H1 (cell line): ENCODE measurements around the gene HOXC5. TPM values are rescaled to one million over a fixed set of nuclear protein-coding genes. Genes with fewer than 3 reads are reported as not detected.
A peak's percentile ranks its signal among the peaks of the same experiment; 100 is the strongest.

Experiments
- CTCF ChIA-PET: fragments of 300-600 bp; sonication (Branson Sonifier 250); formaldehyde crosslinking; loops from one replicate; lab custom pipeline; 2021; ENCODE audit not compliant: partially characterized antibody; lab: Charles Lee
- POLR2A ChIA-PET: fragments of 300-600 bp; sonication (Branson Sonifier 250); formaldehyde crosslinking; loops from one replicate; lab custom pipeline; 2021; ENCODE audit warnings: inconsistent platforms; ENCODE audit not compliant: partially characterized antibody; lab: Charles Lee
- DNase-seq, 2 experiments: peaks; one replicate each; pipeline versions ENCODE4 v3.0.0 to v3.0.0-alpha.2; 2010 to 2022; ENCODE audit warnings: low spot score in 2 of 2, low read depth in 1 of 2, mixed read lengths in 1 of 2
- FAIRE-seq: peaks from 2 replicates; lab custom pipeline; 2011; peaks lifted over from hg19 to GRCh38; lab: Jason Lieb, UNC
- H2AFZ ChIP-seq: 2 replicates; pipeline ENCODE4 v1.8.1; 2012; ENCODE audit warnings: low read length, inconsistent platforms
- H2AK5ac ChIP-seq: 2 replicates; pipeline ENCODE4 v1.6.1; 2013; ENCODE audit warnings: low read depth, low read length
- H2BK120ac ChIP-seq: replicated peaks from 2 replicates; pipeline ENCODE3; 2013; ENCODE audit warnings: low read depth, low read length, inconsistent platforms
- H2BK12ac ChIP-seq: 2 replicates; pipeline ENCODE4 v1.6.1; 2013; ENCODE audit warnings: low read depth, low read length
- H2BK15ac ChIP-seq: 2 replicates; pipeline ENCODE4 v1.6.1; 2013; ENCODE audit warnings: low read length
- H2BK20ac ChIP-seq: 2 replicates; pipeline ENCODE4 v1.6.1; 2013; ENCODE audit warnings: low read length
- H2BK5ac ChIP-seq: 2 replicates; pipeline ENCODE4 v1.6.1; 2013; ENCODE audit warnings: low read depth, low read length
- H3K14ac ChIP-seq: 2 replicates; pipeline ENCODE4 v1.6.1; 2013; ENCODE audit warnings: inconsistent platforms; ENCODE audit not compliant: insufficient read length
- H3K18ac ChIP-seq: 2 replicates; pipeline ENCODE4 v1.6.1; 2013; ENCODE audit warnings: low read length; ENCODE audit errors: extremely low read depth
- H3K23ac ChIP-seq: 2 replicates; pipeline ENCODE4 v1.6.1; 2013; ENCODE audit warnings: inconsistent platforms; ENCODE audit not compliant: insufficient read length
- H3K23me2 ChIP-seq: 2 replicates; pipeline ENCODE4 v1.6.1; 2013; ENCODE audit warnings: low read depth, low read length
- H3K27ac ChIP-seq: 2 replicates; pipeline ENCODE4 v1.6.1; 2011; ENCODE audit warnings: low read depth, low read length, inconsistent platforms
- H3K27me3 ChIP-seq, 4 experiments: replicated peaks in 1 of 4; 1 replicate in 1 of 4; 2 replicates in 3 of 4; pipeline versions ENCODE4 v1.6.1 to v1.8.1; 2011 to 2013; ENCODE audit warnings: low read length in 3 of 4, mild to moderate bottlenecking in 3 of 4, inconsistent platforms in 2 of 4, mixed read lengths in 2 of 4, moderate library complexity in 1 of 4; ENCODE audit not compliant: control insufficient read depth in 3 of 4, insufficient read depth in 3 of 4; ENCODE audit errors: extremely low read depth in 1 of 4
- H3K36me3 ChIP-seq, 4 experiments: 2 replicates each; pipeline versions ENCODE4 v1.6.1 to v1.8.1; 2011 to 2013; ENCODE audit warnings: mild to moderate bottlenecking in 4 of 4, low read length in 3 of 4, moderate library complexity in 2 of 4, control low read depth in 1 of 4, inconsistent platforms in 1 of 4; ENCODE audit not compliant: insufficient read depth in 4 of 4, control insufficient read depth in 2 of 4
- H3K4ac ChIP-seq: replicated peaks from 2 replicates; pipeline ENCODE3; 2013; ENCODE audit warnings: low read length, low read depth, mixed read lengths, inconsistent platforms; ENCODE audit not compliant: insufficient read length
- H3K4me1 ChIP-seq, 4 experiments: replicated peaks in 1 of 4; 1 replicate in 1 of 4; 2 replicates in 3 of 4; pipeline versions ENCODE4 v1.6.1 to v1.8.1; 2011 to 2013; ENCODE audit warnings: low read length in 3 of 4, inconsistent platforms in 2 of 4, mixed read lengths in 1 of 4; ENCODE audit not compliant: insufficient read depth in 4 of 4, control insufficient read depth in 3 of 4
- H3K4me2 ChIP-seq, 2 experiments: 2 replicates each; pipeline versions ENCODE4 v1.6.1 to v1.8.1; 2011 to 2013; ENCODE audit warnings: low read depth in 2 of 2, low read length in 2 of 2, control low read depth in 1 of 2, inconsistent platforms in 1 of 2, mild to moderate bottlenecking in 1 of 2; ENCODE audit not compliant: insufficient read depth in 1 of 2
- H3K4me3 ChIP-seq, 4 experiments: fragments of 200-600, 300-600 bp in 1 of 4; sonication (generic), shearing (Covaris generic), sonication (Bioruptor Twin) in 1 of 4; 2 replicates each; pipeline versions ENCODE4 v1.5.1 to v1.8.1; 2011 to 2016; ENCODE audit warnings: low read length in 4 of 4, low read depth in 3 of 4, control low read depth in 2 of 4, inconsistent platforms in 2 of 4, mild to moderate bottlenecking in 2 of 4, mixed read lengths in 1 of 4, moderate library complexity in 1 of 4; ENCODE audit not compliant: insufficient read depth in 2 of 4; ENCODE audit errors: extremely low read depth in 1 of 4
- H3K56ac ChIP-seq: replicated peaks from 2 replicates; pipeline ENCODE3; 2013; ENCODE audit warnings: low read depth, mild to moderate bottlenecking, mixed read lengths, low read length, inconsistent platforms; ENCODE audit not compliant: insufficient read length
- H3K79me1 ChIP-seq: 2 replicates; pipeline ENCODE4 v1.6.1; 2013; ENCODE audit warnings: low read depth, low read length, control low read depth
- H3K79me2 ChIP-seq, 2 experiments: 2 replicates each; pipeline versions ENCODE4 v1.6.1 to v1.8.1; 2012 to 2013; ENCODE audit warnings: low read length in 2 of 2, mild to moderate bottlenecking in 2 of 2, inconsistent platforms in 1 of 2; ENCODE audit not compliant: insufficient read depth in 2 of 2, control insufficient read depth in 1 of 2
- H3K9ac ChIP-seq, 4 experiments: replicated peaks in 1 of 4; 1 replicate in 1 of 4; 2 replicates in 3 of 4; pipeline versions ENCODE4 v1.6.1 to v1.8.1; 2011 to 2013; ENCODE audit warnings: low read depth in 3 of 4, low read length in 3 of 4, control low read depth in 2 of 4, mild to moderate bottlenecking in 2 of 4, moderate library complexity in 2 of 4, inconsistent platforms in 1 of 4; ENCODE audit errors: extremely low read depth in 1 of 4
- H3K9me3 ChIP-seq, 2 experiments: 2 replicates each; pipeline versions ENCODE4 v1.6.1 to v1.8.1; 2012 to 2013; ENCODE audit warnings: mild to moderate bottlenecking in 2 of 2, moderate library complexity in 2 of 2, control low read depth in 1 of 2, inconsistent platforms in 1 of 2, low read depth in 1 of 2, low read length in 1 of 2, mixed read lengths in 1 of 2; ENCODE audit not compliant: insufficient read depth in 2 of 2
- H4K20me1 ChIP-seq, 2 experiments: replicated peaks in 1 of 2; 2 replicates each; pipeline versions ENCODE3 to v1.8.1; 2011 to 2013; ENCODE audit warnings: inconsistent platforms in 2 of 2, low read length in 2 of 2, mild to moderate bottlenecking in 1 of 2; ENCODE audit not compliant: insufficient read depth in 2 of 2, control insufficient read depth in 1 of 2
- H4K5ac ChIP-seq: 2 replicates; pipeline ENCODE4 v1.6.1; 2013; ENCODE audit warnings: low read length, low read depth, mixed read lengths, inconsistent platforms; ENCODE audit not compliant: insufficient read length
- H4K8ac ChIP-seq: 2 replicates; pipeline ENCODE4 v1.8.0; 2013; ENCODE audit warnings: mild to moderate bottlenecking, moderate library complexity, low read length, inconsistent platforms; ENCODE audit not compliant: insufficient read depth; ENCODE audit errors: extremely low read depth
- H4K91ac ChIP-seq: replicated peaks from 2 replicates; pipeline ENCODE3; 2013; ENCODE audit warnings: low read length, mixed read lengths, inconsistent platforms; ENCODE audit not compliant: insufficient read length
- BACH1 ChIP-seq: IDR thresholded peaks from 2 replicates; pipeline ENCODE4 v1.6.1; 2012; ENCODE audit warnings: low read length, improper control_type of control experiment
- CBX5 ChIP-seq: fragments of 300-800, 300-1000 bp; sonication (generic); IDR thresholded peaks from 2 replicates; pipeline ENCODE4 v1.7.1; 2016; ENCODE audit warnings: antibody characterized with exemption, low read length, low read depth
- CHD1 ChIP-seq: IDR thresholded peaks from 2 replicates; pipeline ENCODE4 v1.6.1; 2012; ENCODE audit warnings: low read depth, low read length, improper control_type of control experiment
- EP300 ChIP-seq, 2 experiments: IDR thresholded peaks; 1 replicate in 1 of 2; 2 replicates in 1 of 2; pipeline ENCODE4 v1.6.1; 2011 to 2012; ENCODE audit warnings: low read depth in 2 of 2, low read length in 2 of 2, mild to moderate bottlenecking in 2 of 2, borderline replicate concordance in 1 of 2, inconsistent platforms in 1 of 2, moderate library complexity in 1 of 2
- GABPA ChIP-seq: IDR thresholded peaks from 2 replicates; pipeline ENCODE4 v1.6.1; 2011; ENCODE audit warnings: mild to moderate bottlenecking, low read length, moderate library complexity, borderline replicate concordance; ENCODE audit not compliant: insufficient read depth
- RXRA ChIP-seq: IDR thresholded peaks from 2 replicates; pipeline ENCODE4 v1.6.1; 2011; ENCODE audit warnings: low read depth, mild to moderate bottlenecking, low read length, moderate library complexity; ENCODE audit not compliant: insufficient read depth
- SP2 ChIP-seq: IDR thresholded peaks from 2 replicates; pipeline ENCODE4 v1.6.1; 2012; ENCODE audit warnings: mild to moderate bottlenecking, low read length, inconsistent platforms
- TAF1 ChIP-seq: IDR thresholded peaks from 2 replicates; pipeline ENCODE4 v1.6.1; 2011; ENCODE audit warnings: mild to moderate bottlenecking, low read depth, low read length
- TCF12 ChIP-seq: IDR thresholded peaks from 2 replicates; pipeline ENCODE4 v1.6.1; 2011; ENCODE audit warnings: low read depth, mild to moderate bottlenecking, low read length
- WGBS, 2 experiments: shearing (Covaris generic) in 1 of 2; methylation state at CpG; one replicate each; pipeline versions ENCODE4 v1.1.6 to v1.1.7; 2013 to 2015; ENCODE audit warnings: low lambda C conversion rate in 2 of 2, mixed read lengths in 2 of 2, inconsistent platforms in 1 of 2, low coverage in 1 of 2, missing lambda C conversion rate in 1 of 2; ENCODE audit not compliant: insufficient replicate concordance in 2 of 2, insufficient coverage in 1 of 2, insufficient read length in 1 of 2; ENCODE audit errors: extremely low coverage in 1 of 2, missing lambda C conversion rate in 1 of 2; 5-methylcytosine and 5-hydroxymethylcytosine counted together
- polyA plus RNA-seq, 7 experiments: library from polyadenylated mRNA; depleted of rRNA in 3 of 7; stranded (reverse) in 5 of 7; unstranded in 2 of 7; fragments of >200 nt in 5 of 7; fragments of 200-250 nt in 2 of 7; gene quantifications; 1 replicate in 5 of 7; 2 replicates in 1 of 7; 4 replicates in 1 of 7; pipeline versions ENCODE4 v1.2.1 to v1.2.3, GENCODE V29; 2011 to 2013; ENCODE audit warnings: missing spikeins in 2 of 7, mixed read lengths in 2 of 7
- total RNA-seq: library from RNA; stranded (reverse); fragmentation: NEBNext Ultra II Directional; extraction: Animal tissue kit (Norgen Biotek cat#: 25700); gene quantifications from 2 replicates; pipeline ENCODE4 v1.2.1, GENCODE V29; 2021
- TF ChIP-seq, protein P1 (sequence below): IDR thresholded peaks from 2 replicates; pipeline ENCODE4 v1.6.1; 2012; ENCODE audit warnings: low read length, inconsistent platforms

HOXC5 gene
- total and polyA plus RNA-seq, 2 of the 8 experiments (the other 6 are each of a cell fraction or from before 2014, with no cell fraction given), result not detected

GRCh38 chr12:54032086-54032619 is 697 bp upstream of the HOXC5 start:
- ChIA-PET POLR2A (no interaction called here), CTCF (interaction anchor here (0.6 to 20.0 kb wide), 56 partner anchors 9 to 1786 kb away, joined by 3 to 339 read pairs (median 4); partner anchors contain the start of genes HOXC10, HOXC4, HOXC8 and HOXC9)
- Histone ChIP-seq H2AK5ac (peak overlapping the region; percentile 82; the same call in 1 of the 2 replicates), H2BK120ac (no peak overlapping the region), H3K4me1 (peaks cover 0 to 9% (median 2%) of the 10 kb centered on the region in 4 experiments; a peak in 5 of 7 replicates), H4K20me1 (peaks cover 12 to 14% of the 10 kb centered on the region in 2 experiments), H3K23me2 (no peaks in the 10 kb centered on the region), H3K79me1 (no peaks in the 10 kb centered on the region), H3K27ac (no peak overlapping the region), H3K14ac (no peak overlapping the region), H3K56ac (no peak overlapping the region), H3K4me3 (no peak overlapping the region), H3K9ac (no peak overlapping the region), H2BK12ac (no peak overlapping the region; the same call in 1 of the 2 replicates), H3K79me2 (no peaks in the 10 kb centered on the region), H3K27me3 (peaks cover 97 to 100% (median 98%) of the 10 kb centered on the region in 4 experiments), H3K18ac (no peak overlapping the region), H3K9me3 (no peaks in the 10 kb centered on the region; a peak in 1 of 4 replicates), H4K91ac (no peak overlapping the region), H3K4ac (no peak overlapping the region), H4K8ac (no peak overlapping the region), H2BK20ac (no peak overlapping the region), H2BK5ac (no peak overlapping the region), H3K4me2 (no peak overlapping the region), H3K23ac (no peak overlapping the region), H2AFZ (no peak overlapping the region), H4K5ac (no peak overlapping the region), H2BK15ac (no peak overlapping the region), H3K36me3 (peaks cover 0 to 8% (median 0%) of the 10 kb centered on the region in 4 experiments; a peak in 1 of 8 replicates)
- no peak for DNase-seq
- 34% methylated on average over 6 of the region's 6 CpGs; no CpG with 5 or more reads in 1 of the 2 experiments for WGBS, 2 experiments
- TF ChIP-seq SP2 (no peak), TCF12 (no peak), GABPA (no peak), BACH1 (no peak), CBX5 (no peak), CHD1 (no peak), RXRA (no peak), EP300 (IDR thresholded peaks at IDR 0.05; ENCODE audit: borderline replicate concordance in 1 of 2, low read depth in 2 of 2, low read length in 2 of 2) (no peak), TAF1 (no peak)
- TF ChIP-seq, protein P1, sequence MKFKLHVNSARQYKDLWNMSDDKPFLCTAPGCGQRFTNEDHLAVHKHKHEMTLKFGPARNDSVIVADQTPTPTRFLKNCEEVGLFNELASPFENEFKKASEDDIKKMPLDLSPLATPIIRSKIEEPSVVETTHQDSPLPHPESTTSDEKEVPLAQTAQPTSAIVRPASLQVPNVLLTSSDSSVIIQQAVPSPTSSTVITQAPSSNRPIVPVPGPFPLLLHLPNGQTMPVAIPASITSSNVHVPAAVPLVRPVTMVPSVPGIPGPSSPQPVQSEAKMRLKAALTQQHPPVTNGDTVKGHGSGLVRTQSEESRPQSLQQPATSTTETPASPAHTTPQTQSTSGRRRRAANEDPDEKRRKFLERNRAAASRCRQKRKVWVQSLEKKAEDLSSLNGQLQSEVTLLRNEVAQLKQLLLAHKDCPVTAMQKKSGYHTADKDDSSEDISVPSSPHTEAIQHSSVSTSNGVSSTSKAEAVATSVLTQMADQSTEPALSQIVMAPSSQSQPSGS, result no peak
- FAIRE-seq, result no peak
